ENCODE measurements around the gene IRAK2.
A peak's percentile ranks its signal among the peaks of the same experiment; 100 is the strongest.
"Not testable (repeated sequence)": the region's sequence is repeated elsewhere in the genome, so short reads cannot be mapped to it uniquely, and the experiment has no call there.

Gene IRAK2

DNA sequence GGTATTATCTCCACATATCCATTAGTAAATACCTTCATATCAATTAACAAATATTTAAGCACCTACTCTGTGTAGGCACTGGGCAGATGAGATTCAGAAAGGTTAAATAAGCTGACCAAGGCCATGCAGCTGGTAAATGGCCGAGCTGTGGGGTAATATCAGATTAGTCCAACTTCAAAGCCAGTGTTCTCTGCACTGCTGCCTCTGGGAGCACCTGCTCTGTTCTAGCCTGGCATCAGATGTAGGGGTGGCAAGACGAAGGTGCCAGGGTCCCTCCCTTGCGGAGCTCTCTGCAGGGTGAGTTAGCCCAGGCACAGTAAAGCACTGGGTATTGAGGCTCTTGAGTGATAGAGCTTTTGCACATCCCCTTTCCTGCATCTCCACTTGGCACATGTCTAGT is 89.0 kb downstream of the IRAK2 start:
- DNase-seq (ENCODE audit: low read depth): no peak

DNA sequence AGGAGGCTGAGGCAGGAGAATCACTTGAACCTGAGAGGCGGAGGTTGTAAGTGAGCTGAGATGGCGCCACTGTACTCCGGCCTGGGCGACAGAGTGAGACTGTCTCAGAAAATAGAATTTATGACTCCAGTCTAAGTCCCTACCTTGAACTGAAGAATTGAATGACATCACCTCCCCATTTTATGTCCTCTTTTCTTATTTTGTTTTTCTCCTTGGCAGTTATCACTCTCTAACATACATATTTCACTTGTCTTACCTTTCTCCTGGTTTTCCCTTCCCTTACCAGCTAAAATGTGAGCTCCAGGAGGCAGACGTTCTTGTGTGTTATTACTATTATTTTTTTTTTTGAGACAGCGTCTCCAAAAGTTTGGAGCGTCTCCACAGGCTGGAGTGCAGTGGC is 91.1 kb downstream of the IRAK2 start:
- no peak for DNase-seq (ENCODE audit: low read depth)

DNA sequence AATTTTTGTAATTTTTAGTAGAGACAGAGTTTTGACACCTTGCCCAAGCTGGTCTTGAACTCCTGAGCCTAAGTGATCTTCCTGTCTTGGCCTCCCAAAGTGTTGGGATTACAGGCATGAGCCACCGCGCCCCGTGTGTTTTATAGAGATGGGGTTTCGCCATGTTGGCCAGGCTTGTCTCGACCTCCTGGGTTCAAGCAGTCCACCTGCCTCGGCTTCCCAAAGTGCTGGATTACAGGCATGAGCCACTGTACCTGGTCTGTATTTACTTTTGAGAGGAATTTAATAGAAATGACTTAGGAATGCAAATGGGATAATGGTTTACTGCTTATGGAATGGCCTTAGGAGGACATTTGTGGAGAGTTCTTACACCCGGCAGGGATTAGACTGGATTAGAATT is 94.3 kb downstream of the IRAK2 start:
- no peak for DNase-seq (ENCODE audit: low read depth)

DNA sequence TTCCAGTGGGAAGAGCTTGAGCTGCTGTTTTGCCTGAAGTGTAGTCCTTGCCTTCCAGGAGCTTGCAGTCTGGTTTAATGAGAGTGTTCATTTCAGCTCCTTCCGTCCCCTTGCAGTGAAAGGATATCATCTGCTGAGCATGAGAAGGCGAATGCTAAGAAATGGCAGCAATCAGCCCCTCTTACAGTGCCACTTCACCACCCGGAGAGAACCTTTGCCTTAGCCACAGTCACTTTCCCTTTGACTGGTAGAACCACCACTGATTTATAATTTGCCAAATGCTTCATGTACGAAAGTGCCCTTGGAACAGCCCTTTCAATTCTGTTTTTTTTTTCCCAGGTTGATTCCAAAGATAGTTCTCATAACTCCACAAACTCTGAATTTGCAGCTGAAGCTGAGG is 95.1 kb downstream of the IRAK2 start:
- no peak for DNase-seq (ENCODE audit: low read depth)

DNA sequence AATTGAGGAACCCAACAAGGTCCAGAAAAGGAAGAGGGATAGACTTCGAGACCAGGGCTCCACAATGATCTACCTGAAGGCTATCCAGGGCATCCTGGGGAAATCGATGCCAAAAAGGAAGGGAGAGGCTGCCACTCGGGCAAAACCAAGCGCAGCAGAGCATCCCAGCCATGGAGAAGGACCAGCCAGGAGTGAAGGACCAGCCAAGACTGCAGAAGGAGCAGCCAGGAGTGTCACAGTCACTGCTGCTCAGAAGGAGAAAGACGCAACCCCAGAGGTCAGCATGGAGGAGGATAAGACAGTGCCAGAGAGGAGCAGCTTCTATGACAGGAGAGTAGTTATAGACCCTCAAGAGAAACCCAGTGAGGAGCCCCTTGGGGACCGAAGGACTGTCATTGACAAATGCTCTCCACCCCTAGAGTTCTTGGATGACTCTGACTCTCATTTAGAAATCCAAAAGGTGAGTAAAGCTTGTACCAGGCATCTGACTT is 95.5 kb downstream of the IRAK2 start:
- no peak for DNase-seq (ENCODE audit: low read depth)

DNA sequence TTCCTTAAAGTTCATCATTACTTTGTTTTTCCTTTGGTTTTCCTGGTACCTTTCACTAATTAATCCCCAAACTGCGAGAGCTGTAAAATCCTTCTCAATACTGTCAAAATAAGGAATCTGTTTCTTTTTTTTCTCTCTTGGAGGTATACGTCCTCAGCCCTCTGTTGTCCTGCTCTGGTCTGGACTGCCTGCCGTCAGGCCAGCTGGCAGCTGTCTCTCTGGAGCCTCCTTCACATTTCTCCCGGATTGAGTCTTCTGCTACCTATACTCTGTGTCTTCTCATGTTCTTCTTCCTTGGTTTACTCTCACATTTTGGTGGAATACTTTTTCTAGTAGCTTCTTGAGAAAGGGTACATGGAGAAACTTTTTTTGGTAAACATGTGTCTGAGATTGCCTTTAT is 97.3 kb downstream of the IRAK2 start:
- no peak for DNase-seq (ENCODE audit: low read depth)

DNA sequence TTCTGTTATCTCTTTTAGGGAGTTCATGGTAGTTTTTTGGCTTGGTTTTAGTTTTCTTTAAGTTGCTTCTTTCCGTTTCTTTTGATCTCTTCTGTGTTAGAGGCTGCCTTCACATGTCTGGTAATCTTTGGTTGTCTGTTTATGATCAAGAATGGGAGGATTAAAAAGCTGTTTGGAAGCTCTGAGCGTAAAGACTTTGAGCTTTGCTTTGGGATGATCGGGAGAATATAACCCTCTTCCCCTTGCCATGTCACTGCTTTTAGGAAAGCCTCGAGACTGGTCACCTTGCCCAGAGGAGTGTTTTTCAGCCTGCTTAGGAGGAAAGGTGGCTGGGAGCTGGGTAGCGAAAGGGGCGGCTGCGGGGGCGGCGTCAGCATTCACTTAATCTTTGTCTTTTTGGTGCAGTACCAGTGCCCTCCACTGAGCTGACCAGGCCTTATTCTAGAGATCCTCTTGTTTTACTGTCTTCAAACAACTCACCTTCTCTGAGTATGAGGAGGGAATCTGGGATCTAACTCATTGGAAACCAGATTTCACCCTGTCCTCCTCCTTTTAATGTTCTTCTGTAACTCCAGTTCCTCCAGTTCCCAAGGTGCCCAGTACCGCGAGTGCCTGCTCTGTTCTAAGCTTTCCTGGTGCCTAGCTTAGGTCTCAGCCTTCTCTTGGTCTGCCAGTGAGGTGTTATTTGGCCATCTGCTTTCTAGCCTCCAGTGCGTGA is 99.1 kb downstream of the IRAK2 start:
- DNase-seq (ENCODE audit: low read depth): peak; percentile 49

DNA sequence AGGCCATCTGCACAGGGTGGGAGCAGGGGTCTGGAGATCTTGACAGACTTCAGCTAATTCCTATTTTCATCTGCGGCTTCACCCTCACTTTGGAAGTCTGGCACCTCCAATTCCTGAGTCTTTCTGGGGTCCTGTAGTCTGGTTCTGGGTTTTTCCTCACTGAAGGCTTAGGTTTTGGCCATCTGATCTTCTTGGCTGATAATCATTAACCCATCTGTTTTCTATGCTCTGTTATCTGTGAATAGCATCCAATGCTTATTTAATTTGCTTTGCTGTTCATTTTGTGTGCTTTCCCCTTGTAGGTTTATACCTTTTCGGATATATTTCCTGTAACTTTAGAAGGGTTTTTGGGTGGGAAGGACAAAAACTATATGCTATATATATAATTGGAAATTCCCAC is 101.1 kb downstream of the IRAK2 start:
- no peak for DNase-seq (ENCODE audit: low read depth)

DNA sequence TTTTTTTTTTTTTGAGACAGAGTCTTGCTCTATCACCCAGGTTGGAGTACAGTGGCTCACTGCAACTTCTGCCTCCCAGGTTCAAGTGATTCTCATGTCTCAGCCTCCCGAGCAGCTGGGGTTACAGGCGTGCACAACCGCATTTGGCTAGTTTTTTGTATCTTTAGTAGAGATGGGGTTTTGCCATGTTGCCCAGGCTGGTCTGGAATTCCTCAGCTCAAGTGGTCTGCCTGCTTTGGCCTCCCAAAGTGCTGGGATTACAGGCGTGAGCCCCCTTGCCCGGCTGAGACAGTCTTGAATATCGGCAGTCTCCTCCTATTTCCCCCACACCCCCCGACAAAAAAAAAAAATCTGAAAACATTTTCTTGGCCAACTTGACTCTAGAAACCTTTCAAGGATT is 102.2 kb downstream of the IRAK2 start:
- DNase-seq (ENCODE audit: low read depth): not testable (repeated sequence)

DNA sequence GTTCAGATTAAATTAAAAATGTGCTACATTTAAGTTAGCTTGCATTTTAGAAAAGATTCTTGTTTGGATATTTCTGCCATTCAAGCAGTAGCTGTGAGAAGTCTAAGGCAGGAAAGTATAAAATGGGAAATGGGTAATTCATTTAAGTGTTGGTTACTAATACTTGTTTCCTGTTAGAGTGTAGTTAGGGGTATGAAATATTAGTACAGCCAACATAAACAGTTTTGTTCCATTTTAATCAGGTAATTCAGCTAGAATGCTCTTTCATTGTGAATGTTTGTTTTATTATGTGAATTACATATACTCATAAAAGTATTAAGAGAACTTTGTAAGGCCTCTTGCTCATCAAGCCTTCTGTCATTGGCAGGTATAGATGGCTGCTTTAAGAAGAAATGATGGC is 103.4 kb downstream of the IRAK2 start:
- DNase-seq (ENCODE audit: low read depth): no peak

DNA sequence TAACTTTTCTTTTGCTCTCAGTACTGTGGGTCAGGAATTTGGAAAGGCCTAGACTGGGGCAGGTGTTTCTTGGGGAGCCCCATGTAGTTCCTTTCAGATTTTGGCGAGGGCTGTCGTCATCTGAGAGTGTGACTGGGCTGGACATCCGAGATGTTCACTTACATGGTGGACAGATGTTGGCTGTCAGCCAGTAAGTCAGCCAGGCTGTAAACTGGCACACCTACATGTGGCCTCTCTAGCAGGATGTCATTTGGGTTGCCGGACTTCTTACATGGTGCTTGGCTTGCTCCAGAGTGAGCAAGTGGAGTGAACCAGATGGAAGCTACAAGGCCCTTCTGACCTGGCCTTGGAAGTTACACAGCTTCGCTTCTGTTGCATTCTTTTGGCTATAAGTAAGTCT is 104.2 kb downstream of the IRAK2 start:
- DNase-seq (ENCODE audit: low read depth): no peak

DNA sequence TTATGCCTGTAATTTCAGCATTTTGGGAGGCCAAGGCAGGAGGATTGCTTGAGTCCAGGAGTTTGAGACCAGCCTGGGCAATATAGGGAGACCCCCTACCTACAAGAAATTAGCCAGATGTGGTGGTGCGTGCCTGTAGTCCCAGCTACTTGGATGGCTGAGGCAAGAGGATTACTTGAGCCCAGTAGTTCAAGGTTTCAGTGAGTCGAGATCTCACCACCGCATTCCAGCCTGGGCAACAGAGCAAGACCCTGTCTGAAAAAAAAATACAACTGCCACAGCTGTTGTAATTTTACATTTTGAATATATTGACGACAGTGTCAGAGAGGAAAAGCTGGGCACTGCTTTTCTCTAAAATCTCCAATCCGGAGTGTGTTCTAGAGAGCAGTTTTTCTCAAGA is 104.7 kb downstream of the IRAK2 start:
- DNase-seq (ENCODE audit: low read depth): no peak

DNA sequence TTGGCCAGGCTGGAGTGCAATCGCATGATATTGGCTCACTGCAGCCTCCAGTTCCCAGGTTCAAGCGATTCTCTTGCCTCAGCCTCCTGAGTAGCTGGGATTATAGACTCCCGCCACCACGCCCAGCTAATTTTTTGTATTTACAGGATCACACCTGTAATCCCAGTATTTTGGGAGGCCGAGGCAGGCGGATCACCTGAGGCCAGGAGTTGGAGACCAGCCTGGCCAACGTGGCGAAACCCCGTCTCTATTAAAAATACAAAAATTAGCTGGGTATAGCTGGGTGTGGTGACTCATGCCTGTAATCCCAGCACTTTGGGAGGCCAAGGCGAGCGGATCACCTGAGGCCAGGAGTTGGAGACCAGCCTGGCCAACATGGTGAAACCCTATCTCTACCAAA is 107.8 kb downstream of the IRAK2 start:
- DNase-seq (ENCODE audit: low read depth): not testable (repeated sequence)

DNA sequence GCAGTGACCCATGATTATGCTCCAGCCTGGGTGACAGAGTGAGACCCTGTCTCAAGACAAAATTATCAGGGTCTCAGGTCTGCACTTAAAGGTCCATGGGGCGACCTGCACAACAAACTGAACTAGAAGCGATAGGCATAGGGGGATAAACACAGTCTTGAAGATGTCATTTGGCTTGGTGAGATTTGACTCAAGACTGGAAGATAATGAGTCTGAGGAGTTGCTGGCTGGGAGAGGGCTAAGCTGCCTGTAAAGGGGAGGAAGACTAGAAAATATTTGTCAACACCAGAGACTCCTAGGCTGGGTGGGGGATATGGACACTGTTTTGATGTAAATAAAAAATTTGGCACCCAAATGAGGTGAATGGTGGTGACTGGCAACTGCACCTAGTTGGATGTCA is 108.3 kb downstream of the IRAK2 start:
- DNase-seq (ENCODE audit: low read depth): no peak

DNA sequence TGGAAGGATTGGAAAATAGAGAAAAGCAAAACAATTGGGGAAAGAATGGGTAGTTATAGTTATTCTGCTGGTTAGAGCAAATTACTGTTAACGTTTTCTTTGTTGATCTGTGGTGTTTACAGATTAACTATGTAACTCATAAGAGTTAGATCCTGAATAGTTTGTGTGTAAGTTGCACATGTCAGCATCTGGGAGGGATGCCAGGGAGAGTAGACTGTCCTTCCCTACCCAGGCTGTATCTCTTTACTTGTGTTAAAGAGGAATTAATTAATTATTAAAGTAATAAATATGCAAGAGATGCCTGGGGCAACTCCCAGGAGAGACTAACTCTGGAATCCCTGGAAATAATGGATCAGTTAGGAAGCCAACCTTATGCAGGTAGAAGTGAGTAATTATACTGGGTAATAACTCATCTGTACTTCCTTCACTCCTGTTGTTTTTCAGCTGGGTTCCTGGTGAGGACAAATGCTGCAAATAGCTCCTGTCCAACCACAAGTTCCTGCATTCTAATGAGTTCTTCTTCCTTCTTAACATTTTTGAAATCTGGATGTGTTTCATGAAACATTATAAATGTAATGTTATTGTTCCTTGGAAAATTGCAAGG is 109.1 kb downstream of the IRAK2 start:
- no peak for DNase-seq (ENCODE audit: low read depth)

DNA sequence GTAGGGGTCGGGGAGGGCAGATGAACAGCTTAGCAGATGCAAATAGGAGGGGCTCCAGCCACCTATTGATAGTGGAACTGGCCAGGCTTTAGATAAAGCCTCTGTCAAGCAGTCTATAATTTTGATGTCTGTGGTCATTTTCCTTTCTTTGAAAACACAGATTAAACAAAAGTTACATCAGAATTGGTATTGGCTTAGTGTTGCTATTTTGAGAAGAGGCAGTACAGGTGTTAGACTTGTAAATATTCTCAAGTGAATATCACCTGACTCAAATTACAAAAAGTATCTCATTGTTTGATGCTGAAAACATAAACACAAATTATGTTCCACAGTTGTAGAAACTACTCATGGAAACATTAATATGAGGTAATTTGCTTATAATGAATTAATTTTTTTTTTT is 109.9 kb downstream of the IRAK2 start:
- DNase-seq (ENCODE audit: low read depth): no peak

DNA sequence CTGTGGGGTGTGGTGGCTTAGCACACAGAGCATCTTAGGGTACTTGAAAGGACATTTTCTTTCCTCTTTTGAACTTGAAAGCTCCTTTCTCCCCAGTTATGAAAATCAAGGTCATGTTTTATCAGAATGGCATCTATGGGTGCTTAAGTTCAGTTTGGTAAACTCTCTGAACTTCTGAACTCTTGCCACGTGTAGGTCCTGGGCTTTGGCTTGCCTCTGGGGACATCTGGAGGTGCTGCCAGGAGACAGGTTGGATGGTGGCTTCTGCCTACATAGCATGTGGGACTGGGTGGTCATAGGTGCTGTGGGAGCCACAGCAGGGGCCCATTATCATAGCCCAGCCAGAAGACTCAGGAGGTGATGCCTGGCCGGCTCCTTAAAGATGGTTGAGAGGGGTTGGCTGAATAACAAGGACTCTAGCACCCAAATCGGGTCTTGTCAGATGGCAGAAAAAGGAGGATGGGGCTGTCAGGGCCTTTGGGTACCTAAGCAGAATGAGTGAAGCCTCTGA is 112.5 kb downstream of the IRAK2 start:
- no peak for DNase-seq (ENCODE audit: low read depth)

DNA sequence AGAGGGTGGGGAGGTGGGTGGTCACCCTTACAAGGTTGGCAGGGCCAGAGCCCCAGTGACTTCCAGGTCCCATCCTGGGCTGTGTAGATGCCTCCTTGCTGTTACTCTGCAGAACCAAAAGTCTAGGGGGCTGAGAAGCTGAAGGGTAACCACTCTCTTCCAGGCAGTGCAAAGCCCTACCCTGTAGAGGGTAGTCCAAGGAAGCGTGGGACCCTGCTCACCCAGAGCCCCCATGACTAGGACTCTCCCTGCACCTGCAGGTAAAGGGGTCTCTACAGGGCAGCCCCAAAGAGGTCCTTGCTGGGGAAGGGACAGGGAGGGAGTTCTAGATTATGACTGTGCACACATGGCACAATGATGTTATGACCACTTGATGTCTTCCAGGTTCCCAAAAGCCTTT is 113.8 kb downstream of the IRAK2 start:
- no peak for DNase-seq (ENCODE audit: low read depth)

DNA sequence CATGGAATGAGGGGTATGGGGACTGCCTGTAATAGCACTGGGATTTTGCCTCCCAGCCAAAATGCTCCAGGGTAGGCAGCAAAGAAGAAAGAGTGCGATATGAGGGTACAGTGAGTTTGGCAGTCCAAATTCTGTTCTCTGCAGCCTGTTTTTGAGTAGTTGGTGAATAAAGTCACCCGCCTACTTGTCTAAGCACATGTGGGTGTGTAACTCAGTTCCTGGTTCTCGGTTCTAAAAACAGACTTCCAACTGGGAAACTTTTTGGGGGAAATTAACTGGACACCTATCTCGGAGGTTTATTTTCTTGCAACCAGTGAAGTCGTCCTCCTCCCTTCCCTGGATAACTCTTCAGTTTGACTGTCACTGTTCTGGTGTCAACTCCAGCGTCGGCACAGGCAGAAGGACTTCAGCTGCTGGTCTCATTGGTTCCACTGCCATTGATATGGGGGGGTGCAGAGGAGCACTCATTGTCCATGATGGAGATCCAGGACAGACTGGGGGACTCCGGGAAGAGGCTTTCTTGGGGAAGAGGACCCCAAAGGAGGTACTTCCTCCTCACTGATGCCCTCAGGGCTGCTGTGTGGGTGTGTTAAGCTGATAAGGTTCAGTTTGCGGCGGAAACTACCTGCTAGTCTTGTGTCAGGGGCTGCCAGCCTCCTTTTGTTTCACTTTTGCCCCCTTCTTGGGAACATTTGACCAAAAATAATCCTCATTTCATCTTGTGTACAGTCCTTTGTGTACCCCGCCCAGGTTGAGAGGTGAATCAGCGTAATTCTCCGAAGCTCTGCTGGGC is 114.9 kb downstream of the IRAK2 start:
- DNase-seq (ENCODE audit: low read depth): no peak

DNA sequence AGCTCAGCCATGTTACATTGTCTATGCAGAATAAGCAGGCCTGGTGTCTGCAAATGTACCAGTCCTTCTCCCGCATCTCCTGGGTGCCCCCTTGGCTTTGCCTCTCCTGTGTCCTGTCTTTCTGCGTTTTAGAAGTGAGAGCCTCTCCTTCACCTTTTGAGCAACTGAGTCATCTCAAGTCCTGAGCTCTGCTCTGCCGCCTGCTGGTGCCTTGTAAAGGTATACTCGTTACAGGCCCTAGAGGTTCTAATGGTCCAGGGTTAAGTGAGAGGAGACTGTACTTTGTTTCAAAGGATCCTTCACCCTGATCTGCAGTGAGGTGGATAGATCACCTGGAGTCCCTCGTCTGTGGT is 115.4 kb downstream of the IRAK2 start:
- no peak for DNase-seq (ENCODE audit: low read depth)

DNA sequence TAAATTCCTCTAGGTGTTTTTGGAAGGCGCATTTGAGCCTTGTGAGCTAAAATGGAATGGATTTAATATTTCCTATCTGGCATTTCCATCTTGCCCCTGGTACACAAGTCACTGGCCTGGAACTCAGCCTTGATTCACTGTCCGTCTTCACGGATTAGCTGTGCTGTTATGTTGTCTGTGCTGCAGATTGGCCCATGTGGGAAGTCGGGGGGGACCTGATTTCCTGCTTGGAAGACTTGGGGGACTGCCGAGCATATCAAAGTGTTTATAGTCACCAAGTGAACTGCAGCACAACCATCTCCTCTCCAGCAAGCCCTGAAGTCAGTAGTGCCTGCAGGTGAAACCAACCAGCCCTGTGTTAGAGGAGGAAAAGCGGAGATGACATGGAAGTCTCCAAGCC is 115.9 kb downstream of the IRAK2 start:
- no peak for DNase-seq (ENCODE audit: low read depth)

DNA sequence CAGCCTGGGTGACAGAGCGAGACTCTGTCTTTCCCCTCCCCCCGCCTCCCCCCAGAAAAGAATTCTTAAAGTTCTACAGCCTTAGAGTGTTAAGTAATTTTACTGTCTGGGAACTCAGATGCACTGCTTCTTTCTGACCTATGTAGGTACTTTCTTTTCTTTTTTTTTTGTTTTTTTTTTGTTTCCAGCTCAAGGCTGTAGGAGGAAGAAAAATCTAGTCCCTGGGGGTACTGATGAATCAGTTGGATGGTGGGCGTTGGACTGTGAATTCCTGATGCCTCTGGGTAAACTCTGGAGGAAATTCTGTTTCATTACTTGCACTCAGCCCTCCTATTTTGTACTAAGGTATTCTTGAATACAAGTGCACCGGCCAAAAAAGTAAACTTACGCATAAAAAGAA is 117.2 kb downstream of the IRAK2 start:
- no peak for DNase-seq (ENCODE audit: low read depth)

DNA sequence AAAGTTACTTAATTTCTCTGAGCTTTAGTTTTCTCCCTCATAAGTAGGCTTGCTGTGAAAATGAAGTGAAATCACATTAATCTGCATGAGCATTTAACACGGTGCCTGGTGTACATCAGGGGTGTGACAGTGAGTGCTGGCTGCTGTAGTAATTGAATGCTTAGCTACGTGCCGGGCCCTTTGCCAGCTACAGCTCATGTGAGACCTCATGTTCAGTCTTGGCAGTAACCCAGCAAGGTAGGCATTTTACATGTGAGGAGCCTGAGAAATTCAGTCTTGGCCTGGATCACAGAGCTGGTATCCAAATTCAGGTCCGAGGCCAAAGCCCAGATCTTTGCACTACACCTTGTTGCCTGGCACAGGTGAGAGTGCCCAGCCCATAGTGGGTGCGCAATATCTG is 118.9 kb downstream of the IRAK2 start:
- no peak for DNase-seq (ENCODE audit: low read depth)

Data from activated T-cell treated with anti-CD3 and anti-CD28 coated beads for 24 hours (primary cell).